HG03575 (cell line): Measurements from ENCODE around the gene AMZ1.

ENCODE experiments used
- ATAC-seq: cut with Tn5 transposase; IDR thresholded peaks from one replicate; pipeline ENCODE4 v1.9.1; 2021; ENCODE audit not compliant: unreplicated experiment, insufficient number of reproducible peaks, low FRiP score; ENCODE audit errors: extremely low read depth

AMZ1 gene

GRCh38 chr7:2758673-2759616 lies 70.9 kb downstream of the AMZ1 start:
- ATAC-seq, result no peak

- no peak for ATAC-seq
Observed at GRCh38 chr7:2759736-2760097, 71.7 kb downstream of the AMZ1 start.

- no peak for ATAC-seq
Observed at GRCh38 chr7:2760098-2760889, 72.3 kb downstream of the AMZ1 start.

DNA sequence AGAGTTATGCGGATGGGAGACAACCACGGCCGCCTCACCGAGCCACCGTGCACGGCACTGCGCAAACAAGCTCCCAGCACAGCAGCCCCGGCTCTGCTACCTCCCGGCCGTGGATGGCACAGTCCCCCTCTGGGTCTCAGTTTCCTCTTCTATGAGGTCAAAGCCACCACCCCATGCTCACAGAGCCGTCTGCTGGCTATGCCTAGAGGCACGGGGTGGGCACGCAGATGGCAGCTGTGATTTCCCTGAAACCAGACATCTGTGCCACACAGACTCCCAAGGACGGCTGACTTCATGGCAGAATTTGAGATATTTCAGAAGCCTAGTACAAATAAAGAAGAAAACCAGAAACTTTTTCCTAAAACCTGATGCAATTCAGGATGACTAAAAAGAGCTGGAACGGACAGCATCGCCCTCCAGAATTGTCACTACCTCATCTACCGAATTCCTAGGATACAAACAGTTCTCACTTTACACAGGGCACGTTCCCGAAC lies 73.2 kb downstream of the AMZ1 start:
- ATAC-seq, result no peak

DNA sequence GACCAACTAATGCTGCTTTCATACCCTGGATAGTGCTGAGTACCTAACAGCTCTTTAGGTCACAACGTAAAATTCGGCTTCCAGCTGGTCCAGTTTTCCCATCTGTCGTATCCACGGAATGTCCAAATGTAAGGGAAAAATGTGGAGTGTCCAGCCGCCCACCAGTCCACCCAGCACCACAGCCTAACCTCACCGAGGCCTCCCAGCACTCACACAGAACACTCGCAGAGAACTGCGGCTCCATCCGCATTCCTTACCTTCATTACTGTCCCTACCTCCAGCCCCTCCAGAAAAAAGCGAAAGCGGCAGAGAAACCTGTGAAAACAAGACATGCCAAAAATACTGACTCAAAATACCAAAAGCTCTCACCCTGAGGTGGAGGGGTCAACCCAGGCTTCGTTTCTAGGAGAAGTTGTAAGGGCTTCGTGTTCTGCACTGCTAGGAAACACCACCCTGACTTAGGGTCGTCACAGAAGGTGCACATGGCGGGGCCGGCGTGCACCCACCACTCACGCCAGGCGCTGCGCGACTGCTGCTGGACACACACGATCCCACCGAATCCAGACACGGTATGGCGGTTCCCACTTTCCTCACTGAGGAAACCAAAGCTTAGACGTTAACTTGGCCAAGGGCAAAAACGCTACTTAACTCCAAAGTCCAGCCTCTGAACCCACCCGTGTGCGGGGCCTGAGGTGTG lies 73.9 kb downstream of the AMZ1 start:
- ATAC-seq, result no peak

- no peak for ATAC-seq
Observed at GRCh38 chr7:2763597-2763996, 75.6 kb downstream of the AMZ1 start.

DNA sequence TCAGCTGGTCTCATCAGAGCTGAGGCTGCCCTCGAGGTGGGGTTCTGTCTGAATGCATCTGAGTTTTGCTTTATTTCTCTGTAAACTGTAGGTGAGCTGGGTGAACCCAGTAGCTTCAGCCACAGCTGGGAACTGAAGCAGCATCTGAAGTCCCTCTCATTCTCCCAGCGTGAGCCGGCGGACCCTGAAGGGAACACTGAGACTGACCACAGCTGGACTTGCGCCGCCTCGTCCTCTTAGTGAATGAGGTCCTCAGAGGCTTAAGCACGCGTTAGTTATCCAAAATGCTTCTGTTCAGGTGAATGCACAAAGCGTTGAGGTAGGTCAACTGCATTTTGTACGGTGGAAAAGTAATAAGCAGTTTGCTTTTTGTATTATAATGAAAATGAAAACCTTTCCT lies 76.6 kb downstream of the AMZ1 start:
- ATAC-seq, result no peak
